Aorta (tissue), 5 donors: ENCODE measurements around the gene ORM1. TPM values are rescaled to one million over a fixed set of nuclear protein-coding genes. Genes with fewer than 3 reads are reported as not detected.

Experiments used
- ATAC-seq: fragments of 200-7000 bp; cut with Tn5 transposase; one replicate; pipeline ENCODE4 v1.9.1; 2022; ENCODE audit warnings: moderate library complexity; ENCODE audit not compliant: low FRiP score
- DNase-seq, 2 donors: peaks; one replicate each; pipeline ENCODE4 v3.0.0-alpha.2; 2020
- H3K27ac ChIP-seq, 2 donors: one replicate each; pipeline ENCODE4 v1.5.1; 2013; ENCODE audit warnings: low read length in 2 of 2, mild to moderate bottlenecking in 2 of 2, moderate library complexity in 2 of 2, control low read depth in 1 of 2, inconsistent platforms in 1 of 2, low read depth in 1 of 2
- H3K27me3 ChIP-seq, 2 donors: one replicate each; pipeline ENCODE4 v1.6.1; 2013; ENCODE audit warnings: control low read depth in 1 of 2, low read length in 1 of 2, mild to moderate bottlenecking in 1 of 2, moderate library complexity in 1 of 2; ENCODE audit not compliant: insufficient read depth in 2 of 2, control insufficient read depth in 1 of 2
- H3K36me3 ChIP-seq, 2 donors: one replicate each; pipeline ENCODE4 v1.6.1; 2013; ENCODE audit warnings: control low read depth in 1 of 2, low read length in 1 of 2, mild to moderate bottlenecking in 1 of 2; ENCODE audit not compliant: insufficient read depth in 2 of 2, control insufficient read depth in 1 of 2
- H3K4me1 ChIP-seq, 2 donors: one replicate each; pipeline ENCODE4 v1.6.1; 2013; ENCODE audit warnings: low read length in 2 of 2, control low read depth in 1 of 2, mild to moderate bottlenecking in 1 of 2, moderate library complexity in 1 of 2; ENCODE audit not compliant: insufficient read depth in 2 of 2, control insufficient read depth in 1 of 2
- H3K4me3 ChIP-seq, 2 donors: one replicate each; pipeline ENCODE4 v1.5.1; 2013; ENCODE audit warnings: low read length in 2 of 2, control low read depth in 1 of 2, mild to moderate bottlenecking in 1 of 2
- H3K9me3 ChIP-seq: one replicate; pipeline ENCODE4 v1.6.1; 2013; ENCODE audit warnings: mild to moderate bottlenecking, low read length; ENCODE audit not compliant: control insufficient read depth
- WGBS, 2 donors: extraction: QIAGEN DNeasy Blood & Tissue Kit; methylation state at CpG; one replicate each; pipeline ENCODE4 v1.1.7; 2013; 5-methylcytosine and 5-hydroxymethylcytosine counted together
- intact Hi-C, 2 donors: fragments of 100-400 bp; cut with DNase I; formaldehyde crosslinking; loops; one replicate each; pipeline versions ENCODE4 v1.14.2 to v1.15.0; 2022
- polyA plus RNA-seq, 2 donors: library from polyadenylated mRNA; stranded (reverse); fragments of 200-250 nt; gene quantifications; one replicate each; pipeline ENCODE4 v1.2.3, GENCODE V29; 2013
- total RNA-seq, 2 donors: library from RNA; stranded (reverse); fragmentation: NEBNext Ultra II Directional; extraction: Animal tissue kit (Norgen Biotek cat#: 25700); gene quantifications; one replicate each; pipeline ENCODE4 v1.2.1, GENCODE V29; 2021
- donor health status: healthy with polysubstance abuse.
- donor health status: Bipolar disorder and iron deficiency.
- donor health status: DM: no; HTN: no; CAD: no.
- donor health status: DM: no; HTN: no; CAD: no.
- donor health status: DM: yes; HTN: yes; CAD: no.

Gene ORM1
- total and polyA plus RNA-seq, 4 donors = 0.28 to 3.0 (median 0.45) TPM; not detected in 1

GRCh38 chr9:114309096-114309495 is 13.8 kb upstream of the ORM1 start:
- 87 to 89% methylated on average over 13 of the region's 13 CpGs for WGBS, 2 donors
- H3K4me1 ChIP-seq = no peaks in the 10 kb centered on the region
- peaks cover 0 to 2% of the 10 kb centered on the region in 2 donors for H3K36me3 ChIP-seq
- intact Hi-C loops = no loop called here
- ATAC-seq = no peak
- H3K4me3 ChIP-seq = no peak overlapping the region
- DNase-seq = peak in 1 of 2 donors; percentile 57
- H3K27ac ChIP-seq = no peak overlapping the region
- H3K27me3 ChIP-seq = no peaks in the 10 kb centered on the region
- no peaks in the 10 kb centered on the region for H3K9me3 ChIP-seq

GRCh38 chr9:114310471-114311450 is 12.1 kb upstream of the ORM1 start:
- 81 to 84% methylated on average over 22 of the region's 22 CpGs for WGBS, 2 donors

DNA sequence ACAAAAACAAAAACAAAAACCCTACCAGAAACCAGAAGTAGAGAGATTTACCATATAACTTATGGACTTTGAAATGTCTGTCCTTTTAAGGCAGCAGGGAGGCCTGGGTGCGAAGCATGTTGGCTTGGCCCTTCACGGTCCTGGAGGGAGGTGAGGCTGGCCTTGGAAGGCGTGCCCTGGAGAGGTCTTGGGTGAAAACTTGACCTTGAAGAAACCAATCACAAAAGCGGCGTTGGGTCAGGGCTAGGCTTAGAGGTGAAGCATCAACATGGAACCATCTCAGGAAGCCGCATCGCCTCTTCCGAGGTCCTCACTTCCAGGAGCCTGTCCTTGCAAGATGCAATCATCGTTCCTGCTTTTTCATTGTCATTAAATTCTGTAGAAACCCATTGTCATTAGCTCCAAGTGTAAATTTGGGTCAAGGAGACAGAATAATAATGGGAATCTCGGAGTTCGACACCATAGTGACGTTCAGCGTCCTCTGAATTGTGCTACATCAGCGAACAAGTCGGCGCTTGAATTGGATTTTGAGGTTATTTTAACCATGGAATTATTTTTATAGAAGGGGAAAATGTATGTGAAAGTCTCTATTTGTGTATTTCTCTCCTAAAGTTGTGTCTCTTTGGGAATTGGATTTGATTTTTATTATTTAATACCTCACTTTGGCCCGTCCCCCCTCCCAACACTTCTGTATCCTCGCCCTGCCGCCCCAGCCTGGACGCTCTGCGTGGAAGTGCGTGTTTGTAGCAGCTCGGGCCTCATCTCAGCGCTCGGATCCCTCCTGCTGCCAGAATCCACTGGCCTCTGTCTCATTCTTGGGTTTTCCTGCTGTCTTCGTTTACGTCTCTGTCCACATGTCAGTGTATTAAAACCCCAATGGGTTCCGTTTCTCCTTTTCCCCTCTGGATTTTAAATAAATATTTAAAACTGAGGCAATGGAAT is 11.1 kb upstream of the ORM1 start:
- no peaks in the 10 kb centered on the region for H3K27me3 ChIP-seq
- H3K27ac ChIP-seq = no peak overlapping the region
- H3K4me3 ChIP-seq = no peak overlapping the region
- ATAC-seq (no peak), DNase-seq (peak in 1 of 2 donors; percentile 59)
- H3K36me3 ChIP-seq = peaks cover 0 to 2% of the 10 kb centered on the region in 2 donors
- no peaks in the 10 kb centered on the region for H3K4me1 ChIP-seq
- intact Hi-C loops = no loop called here
- H3K9me3 ChIP-seq = no peaks in the 10 kb centered on the region
- 93% methylated on average over 28 of the region's 28 CpGs for WGBS, 2 donors

More at GRCh38 chr9:114310471-114311450, 12.1 kb upstream of the ORM1 start:
- DNase-seq = peak in 1 of 2 donors; percentile 69
- Histone ChIP-seq H3K4me3 (no peak overlapping the region), H3K36me3 (peaks cover 0 to 2% of the 10 kb centered on the region in 2 donors), H3K9me3 (no peaks in the 10 kb centered on the region), H3K27ac (no peak overlapping the region), H3K4me1 (no peaks in the 10 kb centered on the region), H3K27me3 (no peaks in the 10 kb centered on the region)
- intact Hi-C loops = no loop called here
- ATAC-seq = no peak

GRCh38 chr9:114312513-114312875 is 10.4 kb upstream of the ORM1 start:
- no peaks in the 10 kb centered on the region for H3K9me3 ChIP-seq
- no peaks in the 10 kb centered on the region for H3K4me1 ChIP-seq
- no peak overlapping the region for H3K4me3 ChIP-seq
- no peak for ATAC-seq
- H3K36me3 ChIP-seq = no peaks in the 10 kb centered on the region
- no peaks in the 10 kb centered on the region for H3K27me3 ChIP-seq
- intact Hi-C loops = no loop called here
- 77 to 81% methylated on average over 8 of the region's 8 CpGs for WGBS, 2 donors
- DNase-seq = peak in 1 of 2 donors; percentile 28
- H3K27ac ChIP-seq = no peak overlapping the region

- 73 to 79% methylated on average over 8 of the region's 8 CpGs for WGBS, 2 donors
- no peaks in the 10 kb centered on the region for H3K36me3 ChIP-seq
- DNase-seq (peak in 1 of 2 donors; percentile 27), ATAC-seq (no peak)
- intact Hi-C loops = no loop called here
- no peak overlapping the region for H3K27ac ChIP-seq
- no peaks in the 10 kb centered on the region for H3K4me1 ChIP-seq
- no peaks in the 10 kb centered on the region for H3K27me3 ChIP-seq
- H3K9me3 ChIP-seq = no peaks in the 10 kb centered on the region
- no peak overlapping the region for H3K4me3 ChIP-seq
Measured at GRCh38 chr9:114313186-114313585, 9.7 kb upstream of the ORM1 start.

GRCh38 chr9:114314256-114314867 is 8.5 kb upstream of the ORM1 start:
- no peaks in the 10 kb centered on the region for H3K9me3 ChIP-seq
- no peaks in the 10 kb centered on the region for H3K27me3 ChIP-seq
- WGBS, 2 donors = 59 to 63% methylated on average over 7 of the region's 7 CpGs
- ATAC-seq = no peak
- H3K36me3 ChIP-seq = no peaks in the 10 kb centered on the region
- H3K27ac ChIP-seq = no peak overlapping the region
- intact Hi-C loops = no loop called here
- DNase-seq = no peak
- H3K4me3 ChIP-seq = no peak overlapping the region
- H3K4me1 ChIP-seq = no peaks in the 10 kb centered on the region

DNA sequence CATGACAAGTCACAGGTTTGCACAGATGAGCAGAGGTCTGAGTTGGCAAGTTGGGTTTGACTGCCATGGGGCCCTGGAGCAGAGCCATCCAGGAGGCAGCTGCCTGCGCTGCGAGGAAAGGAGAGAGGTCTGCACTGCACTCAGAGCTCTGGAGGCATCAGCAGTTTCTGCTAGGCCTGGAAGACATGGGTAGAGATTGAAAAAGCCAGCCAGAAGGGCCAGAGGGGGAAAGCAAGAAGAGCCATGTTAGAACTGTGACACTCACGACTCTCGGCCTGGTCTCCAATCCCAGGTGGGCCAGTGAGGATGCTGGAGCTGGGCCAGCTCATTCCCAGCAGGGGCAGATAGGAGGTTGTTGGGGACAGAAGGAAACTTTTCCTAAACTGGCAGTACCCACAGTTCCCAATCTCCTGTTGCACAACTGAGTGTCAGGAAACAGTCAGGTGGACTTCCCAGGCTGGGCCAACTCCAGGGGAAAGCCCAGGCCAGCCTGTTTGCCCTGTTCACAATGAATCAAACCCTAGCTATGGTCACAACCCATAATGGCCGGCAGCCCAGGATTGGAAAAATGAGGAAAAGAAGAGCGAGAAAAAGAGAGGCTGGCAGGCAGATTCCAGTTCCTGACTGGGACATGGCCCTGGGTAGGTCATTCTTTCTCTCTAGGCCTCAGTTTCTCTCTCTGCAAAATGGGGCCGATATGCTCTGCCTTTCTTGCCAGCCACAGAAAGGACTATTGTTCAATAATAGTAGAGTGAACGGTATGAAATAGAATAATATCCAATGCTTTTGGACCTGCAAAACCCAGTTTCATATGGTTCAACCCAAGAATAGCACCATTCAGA is 7.8 kb upstream of the ORM1 start:
- ATAC-seq (peak; percentile 34), DNase-seq (peak; percentile 63 to 70)
- H3K27me3 ChIP-seq = no peaks in the 10 kb centered on the region
- intact Hi-C loops = no loop called here
- whole genome bisulfite sequencing, 2 donors = 46 to 55% methylated on average over 8 of the region's 8 CpGs
- no peaks in the 10 kb centered on the region for H3K36me3 ChIP-seq
- no peaks in the 10 kb centered on the region for H3K4me1 ChIP-seq
- H3K4me3 ChIP-seq = no peak overlapping the region
- H3K27ac ChIP-seq = no peak overlapping the region
- H3K9me3 ChIP-seq = no peaks in the 10 kb centered on the region
